Measurements from ENCODE around the gene PHF21B.

The PHF21B gene

DNA sequence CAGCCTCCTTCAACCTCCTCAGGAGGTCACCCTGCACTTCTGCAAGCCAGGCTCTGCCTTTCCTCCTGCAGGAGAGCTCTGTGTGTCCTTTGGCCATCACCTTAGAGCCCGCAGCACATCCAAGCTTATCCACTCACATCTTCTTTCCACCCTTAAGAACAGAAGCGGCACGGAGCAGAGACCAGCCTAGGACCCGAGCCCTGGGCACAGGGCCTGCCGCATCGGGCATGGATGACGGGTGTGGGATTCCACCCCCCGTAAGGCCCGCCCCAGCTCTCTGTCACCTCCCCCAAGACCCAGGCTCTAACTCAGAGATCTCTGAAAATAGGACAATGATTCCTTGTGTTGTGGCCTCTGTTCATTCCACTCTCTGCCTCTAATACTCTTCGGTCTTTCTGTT lies 42.1 kb upstream of the PHF21B start:
- TF ChIP-seq, protein P1, sequence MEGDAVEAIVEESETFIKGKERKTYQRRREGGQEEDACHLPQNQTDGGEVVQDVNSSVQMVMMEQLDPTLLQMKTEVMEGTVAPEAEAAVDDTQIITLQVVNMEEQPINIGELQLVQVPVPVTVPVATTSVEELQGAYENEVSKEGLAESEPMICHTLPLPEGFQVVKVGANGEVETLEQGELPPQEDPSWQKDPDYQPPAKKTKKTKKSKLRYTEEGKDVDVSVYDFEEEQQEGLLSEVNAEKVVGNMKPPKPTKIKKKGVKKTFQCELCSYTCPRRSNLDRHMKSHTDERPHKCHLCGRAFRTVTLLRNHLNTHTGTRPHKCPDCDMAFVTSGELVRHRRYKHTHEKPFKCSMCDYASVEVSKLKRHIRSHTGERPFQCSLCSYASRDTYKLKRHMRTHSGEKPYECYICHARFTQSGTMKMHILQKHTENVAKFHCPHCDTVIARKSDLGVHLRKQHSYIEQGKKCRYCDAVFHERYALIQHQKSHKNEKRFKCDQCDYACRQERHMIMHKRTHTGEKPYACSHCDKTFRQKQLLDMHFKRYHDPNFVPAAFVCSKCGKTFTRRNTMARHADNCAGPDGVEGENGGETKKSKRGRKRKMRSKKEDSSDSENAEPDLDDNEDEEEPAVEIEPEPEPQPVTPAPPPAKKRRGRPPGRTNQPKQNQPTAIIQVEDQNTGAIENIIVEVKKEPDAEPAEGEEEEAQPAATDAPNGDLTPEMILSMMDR (IDR thresholded peaks at IDR 0.05), result no peak
- no peak overlapping the region for H3K27ac ChIP-seq
- DNase-seq (ENCODE audit: low spot score), result no peak
- H3K4me3 ChIP-seq, result no peak overlapping the region

DNA sequence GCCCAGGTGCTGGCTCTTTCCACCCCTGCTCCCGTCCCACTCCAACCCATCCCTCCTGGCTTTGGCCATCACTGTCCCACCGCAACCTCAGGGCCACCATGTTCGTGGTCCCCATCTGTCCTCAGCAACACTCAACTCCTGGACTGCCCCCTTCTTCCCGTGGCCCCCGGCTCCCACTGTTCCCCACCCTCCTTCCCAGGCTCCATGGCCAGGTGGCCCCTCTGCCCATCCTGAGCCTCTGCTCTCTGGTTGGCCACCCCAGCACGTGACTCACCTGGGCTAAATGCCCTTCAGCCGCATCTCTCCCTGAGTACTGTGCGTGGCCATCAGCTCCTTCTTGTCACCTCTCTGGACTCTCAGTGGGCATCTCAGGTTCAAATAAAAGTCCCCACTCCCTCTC lies 41.6 kb upstream of the PHF21B start:
- TF ChIP-seq, protein P1 (IDR thresholded peaks at IDR 0.05), result no peak
- Histone ChIP-seq H3K4me3 (no peak overlapping the region), H3K27ac (no peak overlapping the region)
- DNase-seq (ENCODE audit: low spot score), result no peak

DNA sequence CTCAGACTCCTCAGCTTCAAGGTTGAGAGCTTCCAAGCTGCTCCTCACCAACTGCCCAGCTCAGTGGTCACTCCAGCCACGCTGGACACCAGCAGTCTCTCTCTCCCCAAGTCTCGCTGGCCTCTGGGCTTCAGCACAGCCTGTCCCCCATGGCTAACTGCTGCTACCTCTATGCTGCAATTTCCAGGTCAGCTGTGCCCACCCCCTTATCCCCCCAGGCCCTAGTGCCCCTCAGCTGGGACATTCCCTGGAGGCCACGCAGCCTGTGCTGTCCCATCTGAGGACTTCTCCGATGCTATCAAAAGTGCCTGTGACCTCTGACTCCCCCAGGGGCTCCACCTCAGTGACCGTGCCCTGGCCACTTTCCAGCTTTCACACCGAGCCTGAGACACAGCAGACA lies 37.5 kb upstream of the PHF21B start:
- no peak for DNase-seq (ENCODE audit: low spot score)
- H3K27ac ChIP-seq, result no peak overlapping the region
- H3K4me3 ChIP-seq, result no peak overlapping the region
- TF ChIP-seq, protein P1 (IDR thresholded peaks at IDR 0.05), result no peak

DNA sequence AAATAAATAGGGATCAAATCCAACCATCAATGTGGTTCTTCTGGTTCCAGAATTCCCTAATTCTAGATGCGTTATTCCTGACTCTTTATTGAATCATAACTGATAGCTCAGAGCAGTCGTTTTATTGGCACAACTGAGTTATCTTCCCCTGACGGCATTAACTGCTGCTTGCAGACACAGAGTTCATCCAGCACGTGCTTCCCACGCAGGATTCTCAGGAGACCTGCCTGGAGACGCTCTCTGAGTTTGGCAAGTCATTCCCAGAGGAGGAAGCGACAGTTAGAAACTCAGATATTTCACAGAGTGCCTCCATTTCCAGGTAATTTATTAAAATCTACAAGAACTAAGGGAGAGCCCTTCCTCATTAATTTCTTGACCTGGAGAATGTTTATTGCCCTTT lies 35.4 kb upstream of the PHF21B start:
- H3K4me3 ChIP-seq, result no peak overlapping the region
- TF ChIP-seq, protein P1 (IDR thresholded peaks at IDR 0.05), result no peak
- H3K27ac ChIP-seq, result no peak overlapping the region
- no peak for DNase-seq (ENCODE audit: low spot score)

DNA sequence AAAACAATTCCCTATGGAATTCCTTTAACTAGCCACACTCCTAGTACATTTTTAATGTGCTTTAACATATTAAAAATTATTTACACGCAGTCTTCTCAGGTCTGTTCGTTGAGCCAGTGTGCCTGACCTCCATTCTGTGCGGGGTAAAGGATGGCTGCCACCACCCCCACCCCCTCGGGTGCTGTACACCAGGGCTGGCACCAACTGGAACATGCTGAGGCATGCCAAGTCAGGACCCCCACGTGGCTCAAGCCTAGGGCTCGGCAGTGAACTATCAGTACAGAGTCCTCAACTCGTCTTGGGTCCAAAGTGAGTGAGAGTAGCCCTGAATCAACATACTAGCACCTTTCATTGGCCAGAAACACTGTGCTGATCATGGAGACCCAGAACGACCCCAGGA lies 32.5 kb upstream of the PHF21B start:
- TF ChIP-seq, protein P1 (IDR thresholded peaks at IDR 0.05), result no peak
- H3K4me3 ChIP-seq, result no peak overlapping the region
- no peak overlapping the region for H3K27ac ChIP-seq
- DNase-seq (ENCODE audit: low spot score), result no peak

DNA sequence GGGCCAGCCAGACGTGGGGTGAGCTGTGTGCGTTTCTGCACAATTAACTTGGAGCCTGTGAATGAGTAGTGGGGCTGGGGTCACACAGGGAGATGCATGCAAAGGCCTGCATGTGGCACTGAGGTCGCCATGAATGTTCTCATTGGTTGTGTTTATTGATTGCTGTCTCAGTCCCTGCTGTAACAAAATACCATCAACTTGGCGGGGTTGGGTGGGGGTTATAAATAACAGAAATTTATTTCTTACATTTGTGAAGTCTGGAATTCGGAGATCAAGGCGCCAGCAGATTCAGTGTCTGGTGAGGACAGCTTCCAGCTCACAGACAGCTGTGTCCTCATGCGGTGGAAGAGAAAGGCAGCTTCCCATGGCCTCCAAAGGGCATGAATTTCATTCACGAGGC lies 29.3 kb upstream of the PHF21B start:
- DNase-seq (ENCODE audit: low spot score), result no peak
- Histone ChIP-seq H3K4me3 (no peak overlapping the region), H3K27ac (no peak overlapping the region)
- TF ChIP-seq, protein P1 (IDR thresholded peaks at IDR 0.05), result no peak

DNA sequence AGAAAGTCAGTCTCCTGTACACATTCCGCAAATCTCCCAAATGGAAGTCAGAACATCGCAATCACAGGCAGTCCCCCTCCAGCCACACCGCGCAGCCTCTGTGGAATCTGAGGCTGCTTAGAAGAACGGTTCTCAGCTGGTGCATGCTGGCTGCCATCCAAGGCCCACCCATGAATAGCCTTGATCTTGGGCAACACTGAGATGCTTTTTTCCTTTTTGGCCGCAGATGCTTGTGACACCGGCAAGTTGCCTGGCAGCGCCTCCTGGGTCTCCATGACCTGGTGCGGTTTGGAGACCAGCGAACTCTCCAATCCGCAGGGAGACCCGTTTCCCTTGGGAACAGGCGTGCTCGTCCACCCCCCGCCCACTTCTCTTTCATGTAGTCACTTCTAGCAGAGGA lies 26.3 kb upstream of the PHF21B start:
- TF ChIP-seq, protein P1 (IDR thresholded peaks at IDR 0.05), result no peak
- DNase-seq (ENCODE audit: low spot score), result no peak
- Histone ChIP-seq H3K4me3 (no peak overlapping the region), H3K27ac (no peak overlapping the region)

Measured in coronary artery (tissue), 2 donors.